HL-60 (cell line): ENCODE measurements around the gene NDUFA13.

Source experiments
- DNase-seq, 2 experiments: peaks; one replicate each; pipeline ENCODE4 v3.0.0-alpha.2; 2010 to 2020; ENCODE audit warnings: low read depth in 1 of 2, low spot score in 1 of 2
- H3K27ac ChIP-seq: fragments of 250-450 bp; sonication (Bioruptor Pico); replicated peaks from 2 replicates; pipeline ENCODE4 v1.5.1; 2020; ENCODE audit warnings: mild to moderate bottlenecking, moderate library complexity
- H3K27me3 ChIP-seq: fragments of 250-450 bp; sonication (Bioruptor Pico); 2 replicates; pipeline ENCODE4 v1.5.1; 2021; ENCODE audit warnings: mild to moderate bottlenecking, moderate library complexity; ENCODE audit not compliant: insufficient read depth, poor library complexity, severe bottlenecking
- H3K4me3 ChIP-seq: replicated peaks from 2 replicates; pipeline ENCODE4 v1.5.1; 2011; ENCODE audit warnings: mild to moderate bottlenecking, control low read depth, low read length; ENCODE audit not compliant: insufficient read depth
- CTCF ChIP-seq: IDR thresholded peaks from one replicate; pipeline ENCODE4 v1.5.1; 2011; ENCODE audit warnings: low read length, control low read depth, inconsistent platforms; ENCODE audit not compliant: insufficient read depth
- GABPA ChIP-seq: IDR thresholded peaks from 2 replicates; pipeline ENCODE4 v1.6.1; 2012; ENCODE audit warnings: low read depth
- POLR2AphosphoS5 ChIP-seq: IDR thresholded peaks from 2 replicates; pipeline ENCODE4 v1.6.1; 2012; ENCODE audit warnings: low read depth
- REST ChIP-seq: IDR thresholded peaks from 2 replicates; pipeline ENCODE4 v1.6.1; 2012; ENCODE audit warnings: low read depth; ENCODE audit not compliant: insufficient replicate concordance
- SPI1 ChIP-seq: IDR thresholded peaks from 2 replicates; pipeline ENCODE4 v1.6.1; 2012; ENCODE audit warnings: low read depth, mild to moderate bottlenecking, borderline replicate concordance

Gene NDUFA13

GRCh38 chr19:19525611-19526380 is 9.8 kb downstream of the NDUFA13 start:
- no peak for DNase-seq
- H3K4me3 ChIP-seq: no peak overlapping the region
- no peak overlapping the region for H3K27ac ChIP-seq
- no peaks in the 10 kb centered on the region for H3K27me3 ChIP-seq
- TF ChIP-seq POLR2AphosphoS5 (0 out of 2 replicates have a peak, but pooled peaks have one; percentile 6), SPI1 (no peak)

- TF ChIP-seq POLR2AphosphoS5 (no peak), REST (no peak), CTCF (no peak), SPI1 (no peak), GABPA (no peak)
- Histone ChIP-seq H3K4me3 (no peak overlapping the region), H3K27me3 (no peaks in the 10 kb centered on the region), H3K27ac (no peak overlapping the region)
- DNase-seq: no peak
Observed at GRCh38 chr19:19526581-19527370, 10.8 kb downstream of the NDUFA13 start.

- no peaks in the 10 kb centered on the region for H3K27me3 ChIP-seq
- TF ChIP-seq SPI1 (no peak), GABPA (no peak), POLR2AphosphoS5 (no peak), REST (no peak), CTCF (no peak)
- no peak overlapping the region for H3K27ac ChIP-seq
- no peak overlapping the region for H3K4me3 ChIP-seq
- no peak for DNase-seq
Observed at GRCh38 chr19:19527371-19527656, 11.3 kb downstream of the NDUFA13 start.

- TF ChIP-seq POLR2AphosphoS5 (peak; percentile 18; the same call in 1 of the 2 replicates), SPI1 (no peak), GABPA (no peak)
- DNase-seq: no peak
- no peaks in the 10 kb centered on the region for H3K27me3 ChIP-seq
- H3K27ac ChIP-seq: no peak overlapping the region
- H3K4me3 ChIP-seq: no peak overlapping the region
Observed at GRCh38 chr19:19527674-19528625, 11.9 kb downstream of the NDUFA13 start.
